Muscle of back (tissue), 11 donors: ENCODE results near the gene NELFB. TPM values are rescaled to one million over a fixed set of nuclear protein-coding genes. Genes with fewer than 3 reads are reported as not detected.
A peak's percentile ranks its signal among the peaks of the same experiment; 100 is the strongest.

Experiments used
- DNase-seq, 3 donors: peaks; one replicate each; pipeline versions ENCODE4 v3.0.0 to v3.0.0-alpha.2; 2013
- polyA plus RNA-seq, 10 donors: library from polyadenylated mRNA; unstranded; fragments of 120-200 nt; gene quantifications; one replicate each; pipeline ENCODE4 v1.2.1, GENCODE V29; 2013; ENCODE audit not compliant: insufficient read length in 10 of 10

NELFB gene
- polyA plus RNA-seq, 10 donors: 39.3 to 55.4 (median 45.0) TPM

GRCh38 chr9:137222190-137223077 is 32.7 kb upstream of the NELFB start, which contains the start of gene RNF208:
Gene RNF208, minus strand, starts transcription at chr9:137222240. Its CDS starts 1,028 bp downstream, at chr9:137221212.
- peak in 1 of 3 donors; percentile 55 for DNase-seq

DNA sequence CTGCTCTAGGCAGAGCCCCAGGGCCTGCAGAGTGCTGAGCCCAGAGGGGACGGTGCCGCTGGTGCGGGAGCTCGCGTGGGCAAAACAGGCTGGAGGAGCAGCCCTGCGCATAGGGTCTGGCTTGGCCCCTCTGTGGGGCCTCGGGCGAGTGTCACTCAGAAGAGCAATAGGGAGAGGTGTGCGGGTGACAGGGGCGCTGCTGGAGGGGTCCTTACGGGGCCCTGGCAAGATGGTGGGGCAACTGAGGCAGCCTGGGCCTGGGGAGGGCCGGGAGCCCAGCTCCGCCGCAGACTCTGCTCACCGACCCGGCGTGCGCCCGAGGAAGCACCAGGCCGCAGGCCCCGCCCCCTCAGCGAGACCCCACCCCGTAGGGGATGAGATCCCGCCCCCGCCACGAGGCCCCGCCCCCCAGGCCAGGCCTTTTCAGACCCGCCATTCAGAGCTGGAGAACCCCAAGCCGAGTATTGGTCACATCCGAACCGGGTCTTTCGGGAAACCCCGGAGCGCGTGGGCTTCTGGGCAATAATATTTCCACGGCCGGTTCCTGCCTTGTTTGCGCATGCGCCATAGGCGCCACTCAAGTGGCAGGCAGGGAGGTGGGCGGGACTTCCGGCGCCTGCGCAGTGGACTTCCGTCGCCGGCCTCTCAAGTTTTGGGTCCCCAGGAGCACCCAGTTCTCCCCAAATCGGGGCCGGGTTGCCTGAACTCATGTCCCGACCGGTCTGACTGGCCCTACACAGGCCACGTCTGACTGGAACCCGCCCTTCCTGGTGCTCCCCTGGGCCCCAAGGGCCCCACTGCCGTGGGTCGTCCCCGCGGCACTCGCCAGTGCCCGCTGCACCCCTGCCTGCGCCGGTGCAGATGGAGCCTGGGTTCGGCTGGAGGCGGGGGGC is 31.8 kb upstream of the NELFB start:
- peak; percentile 97 to 98 (median 97) for DNase-seq

GRCh38 chr9:137224830-137225694 is 30.1 kb upstream of the NELFB start, which contains the start of gene CYSRT1:
Gene CYSRT1, plus strand, starts transcription at chr9:137225174. Its CDS starts 448 bp downstream, at chr9:137225622.
- DNase-seq: no peak

DNA sequence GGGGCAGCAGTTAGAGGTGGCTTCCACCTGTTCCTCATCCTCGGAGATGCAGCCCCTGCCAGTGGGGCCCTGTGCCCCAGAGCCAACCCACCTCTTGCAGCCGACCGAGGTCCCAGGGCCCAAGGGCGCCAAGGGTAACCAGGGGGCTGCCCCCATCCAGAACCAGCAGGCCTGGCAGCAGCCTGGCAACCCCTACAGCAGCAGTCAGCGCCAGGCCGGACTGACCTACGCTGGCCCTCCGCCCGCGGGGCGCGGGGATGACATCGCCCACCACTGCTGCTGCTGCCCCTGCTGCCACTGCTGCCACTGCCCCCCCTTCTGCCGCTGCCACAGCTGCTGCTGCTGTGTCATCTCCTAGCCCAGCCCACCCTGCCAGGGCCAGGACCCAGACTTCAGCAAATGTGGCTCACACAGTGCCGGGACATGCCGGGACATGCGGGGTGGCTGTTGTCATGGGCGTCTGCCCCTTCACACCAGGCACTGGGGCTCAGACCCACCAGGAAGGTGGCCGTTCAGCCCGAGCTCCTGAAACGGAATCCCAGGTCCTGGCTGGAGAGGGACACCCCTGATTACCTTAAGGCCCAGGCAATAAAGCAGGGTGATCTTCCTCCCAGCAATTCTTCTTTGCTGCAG is 29.3 kb upstream of the NELFB start:
- no peak for DNase-seq

- no peak for DNase-seq
These were observed 28.6 kb upstream of the NELFB start for GRCh38 chr9:137226338-137227053.

DNA sequence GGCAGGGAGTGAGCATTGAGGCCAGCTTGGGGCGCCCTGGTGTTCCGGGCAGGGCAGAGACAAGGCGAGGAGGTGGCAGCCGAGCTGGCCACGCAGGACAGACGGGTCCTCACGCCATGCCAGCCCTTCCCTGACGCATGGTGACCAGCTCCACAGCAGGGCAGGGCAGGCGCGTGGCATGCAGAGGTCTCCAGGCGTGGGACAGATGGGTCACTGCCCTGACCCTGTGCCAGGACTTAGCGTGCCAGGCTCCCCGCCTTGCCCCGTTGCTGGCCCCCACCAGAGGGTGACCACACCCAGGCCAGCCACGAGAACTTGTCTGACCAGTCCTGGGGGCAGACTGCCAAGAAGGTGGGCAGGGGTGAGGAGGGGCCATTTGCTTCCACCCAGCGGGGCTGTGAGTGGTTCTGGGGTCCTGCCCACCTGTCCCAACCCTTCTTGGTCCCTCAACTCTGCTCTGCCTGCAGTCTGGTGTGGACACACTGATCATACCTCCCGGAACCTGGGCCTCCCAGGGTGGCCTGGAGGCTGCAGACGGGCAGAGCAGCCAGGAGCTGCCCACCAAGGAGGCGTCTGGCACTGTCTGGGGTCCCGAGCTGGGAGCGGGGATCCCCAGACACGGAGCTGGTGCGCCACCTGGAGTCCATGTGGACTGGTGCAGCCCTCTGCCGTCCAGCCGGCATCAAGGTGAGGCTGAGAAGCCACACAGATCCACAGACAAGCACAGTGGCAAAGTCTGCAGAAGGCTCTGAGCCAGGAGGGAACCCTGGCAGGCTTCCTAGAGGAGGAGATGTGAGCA is 27.9 kb upstream of the NELFB start, which contains the start of gene RNF224:
RNF224 (plus strand) TSS at position 449 of the 799 bp plus-strand sequence. CDS start 834 bp downstream, outside the sequence.
- DNase-seq: peak in 2 of 3 donors; percentile 69 to 77

DNA sequence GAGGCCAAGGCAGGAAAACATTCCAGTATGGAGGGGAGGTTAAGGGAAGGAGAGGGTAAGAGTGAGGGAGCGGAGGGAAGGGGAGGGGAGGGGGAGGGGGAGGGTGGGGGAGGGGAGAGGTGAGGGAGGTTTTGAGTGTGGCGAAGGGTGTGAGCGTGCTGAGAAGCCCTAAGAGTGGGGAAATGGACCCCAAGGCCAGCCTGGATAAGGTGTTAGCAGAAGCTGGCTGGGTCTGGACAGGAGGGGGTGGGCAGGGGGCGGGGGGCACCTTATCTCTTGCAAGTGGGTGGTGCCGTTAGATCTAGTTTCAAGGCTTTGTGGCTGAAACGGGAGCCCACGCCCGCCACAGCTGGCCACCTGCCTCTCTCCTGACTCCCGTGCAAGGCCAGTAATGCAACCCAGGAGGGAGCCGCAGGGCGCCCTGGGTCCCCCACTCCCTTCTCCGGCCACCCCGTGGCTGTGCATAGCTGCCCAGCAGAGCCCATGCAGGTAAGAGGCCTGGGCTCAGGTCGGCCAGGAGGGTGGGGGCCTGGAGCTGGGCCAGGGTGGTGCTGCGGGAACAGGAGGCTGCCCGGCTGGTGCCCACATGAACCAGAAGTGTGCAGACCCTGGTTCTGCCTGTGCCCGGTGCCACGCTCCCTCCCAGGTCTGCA is 27.1 kb upstream of the NELFB start:
- DNase-seq: no peak

- DNase-seq: no peak
These were observed 26.6 kb upstream of the NELFB start for GRCh38 chr9:137228506-137228967.

DNA sequence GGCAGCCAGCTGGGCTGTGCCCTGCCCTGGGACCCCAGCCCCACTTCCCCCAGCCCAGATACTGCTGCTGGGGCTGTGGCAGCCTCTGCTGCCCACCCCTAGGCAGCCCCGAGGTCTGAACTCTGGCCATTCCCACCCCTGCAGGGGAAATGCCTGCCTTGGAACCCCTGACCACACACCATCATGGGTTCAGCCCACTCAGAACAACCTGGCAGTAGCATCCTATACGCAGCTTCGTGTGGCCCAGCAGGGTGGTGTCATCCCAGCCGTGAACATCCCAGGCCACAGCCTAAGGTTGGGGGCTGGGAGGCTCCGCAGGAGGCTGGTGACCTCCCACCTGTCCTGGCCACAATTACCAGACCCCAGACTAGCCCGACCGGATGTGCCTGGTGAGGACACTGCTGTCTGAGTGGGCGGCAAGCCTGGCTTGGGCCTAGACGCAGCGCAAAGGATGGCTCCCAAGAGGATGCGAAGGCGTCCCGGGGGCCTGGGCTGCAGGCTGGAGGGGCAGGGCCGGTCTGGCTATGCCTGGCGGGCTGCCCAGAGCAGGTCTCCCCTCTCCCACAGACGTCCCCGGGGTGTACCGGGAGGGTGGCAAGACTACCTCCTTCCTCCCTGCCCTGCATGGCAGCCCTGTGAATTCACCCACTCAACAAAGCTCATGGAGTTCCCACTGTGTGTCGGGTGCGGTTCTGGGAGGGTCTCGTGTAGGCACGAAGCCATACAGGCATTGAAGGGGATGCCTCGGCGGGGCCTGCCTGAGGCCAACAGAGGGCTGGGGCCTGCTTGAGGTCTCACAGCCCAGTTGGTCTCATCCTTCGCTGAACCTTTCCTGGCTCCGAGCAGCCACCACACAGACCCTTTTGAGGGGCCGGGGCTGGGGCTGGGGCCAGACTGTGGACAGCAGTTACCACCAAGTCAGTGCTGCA is 25.9 kb upstream of the NELFB start:
- no peak for DNase-seq

- DNase-seq: no peak
These were observed 25.0 kb upstream of the NELFB start for GRCh38 chr9:137229903-137230704.

- DNase-seq: no peak
These were observed 24.3 kb upstream of the NELFB start, which contains the start of gene SLC34A3 for GRCh38 chr9:137230705-137231371. Gene SLC34A3, plus strand, starts transcription at chr9:137230901. Its CDS starts 802 bp downstream, at chr9:137231703.

DNA sequence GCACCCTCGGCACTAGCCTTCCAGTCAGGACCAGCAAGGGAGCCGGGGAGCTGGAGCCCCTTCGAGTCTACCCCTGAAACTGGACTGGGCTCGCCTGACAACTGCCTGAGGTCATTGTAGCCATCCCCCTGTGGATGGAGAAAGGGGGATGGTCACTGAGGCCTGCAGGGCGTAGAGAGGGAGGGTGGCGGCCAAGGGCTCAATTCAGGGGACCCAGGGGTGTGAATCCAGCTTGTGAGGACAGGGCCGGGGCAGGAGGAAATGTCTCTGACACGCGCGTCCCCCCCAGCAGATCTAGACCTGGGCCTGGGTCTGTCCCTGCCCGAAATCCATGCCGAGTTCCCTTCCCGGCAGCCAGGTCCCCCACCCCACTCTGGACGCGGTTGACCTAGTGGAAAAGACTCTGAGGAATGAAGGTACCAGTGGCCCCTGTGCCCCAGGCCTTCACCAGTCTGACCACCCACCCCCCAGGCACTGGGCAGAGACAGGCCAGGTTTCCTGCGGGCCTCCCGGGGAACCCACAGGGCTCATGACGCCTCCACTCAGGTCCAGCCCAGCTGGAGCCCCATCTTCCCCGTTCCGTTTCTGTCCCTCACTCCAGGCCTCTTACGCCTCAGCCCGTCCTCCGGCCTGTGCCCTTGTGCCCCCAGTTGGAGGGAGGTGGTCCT is 23.6 kb upstream of the NELFB start:
- no peak for DNase-seq

DNA sequence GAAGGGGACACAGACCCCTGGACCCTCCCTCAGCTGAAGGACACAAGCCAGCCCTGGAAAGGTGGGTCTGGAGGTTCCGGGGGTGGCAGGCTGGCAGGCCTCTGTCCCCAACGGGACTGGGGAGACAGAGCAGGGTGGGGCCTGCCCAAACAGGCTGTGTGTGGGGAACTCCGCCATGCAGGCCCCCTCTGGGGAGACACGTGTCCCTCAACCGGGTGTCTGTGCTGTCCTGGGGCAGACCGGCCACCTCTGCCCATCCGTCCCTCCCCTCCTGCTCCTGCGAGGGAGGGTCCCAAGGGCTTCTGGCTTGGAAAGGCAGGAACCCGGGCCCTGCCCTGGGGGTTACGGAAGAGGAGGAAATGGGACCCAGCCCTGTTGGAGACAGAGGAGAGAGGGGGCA is 23.0 kb upstream of the NELFB start:
- DNase-seq: no peak

GRCh38 chr9:137232510-137232909 is 22.6 kb upstream of the NELFB start:
- no peak for DNase-seq
